KMS-11 (cell line): ENCODE results near the gene TCF12.

Experiments used
- H2AFZ ChIP-seq: fragments of 200-600 bp; sonication (generic); 2 replicates; pipeline ENCODE4 v1.6.1; 2016; ENCODE audit warnings: antibody characterized with exemption, mixed run types, low read depth
- H3K27ac ChIP-seq: fragments of 200-600 bp; sonication (generic); 2 replicates; pipeline ENCODE4 v1.6.1; 2016; ENCODE audit warnings: mild to moderate bottlenecking, mixed run types
- H3K27me3 ChIP-seq: fragments of 200-600 bp; sonication (generic); 2 replicates; pipeline ENCODE4 v1.6.1; 2017; ENCODE audit warnings: mild to moderate bottlenecking, low read depth, mixed run types, moderate library complexity; ENCODE audit not compliant: insufficient read depth
- H3K36me3 ChIP-seq: fragments of 200-600 bp; sonication (generic); 2 replicates; pipeline ENCODE4 v1.6.1; 2017; ENCODE audit warnings: mild to moderate bottlenecking, mixed run types; ENCODE audit not compliant: insufficient read depth
- H3K4me1 ChIP-seq: fragments of 200-600 bp; sonication (generic); 2 replicates; pipeline ENCODE4 v1.6.1; 2016; ENCODE audit warnings: mild to moderate bottlenecking, low read depth, mixed run types; ENCODE audit not compliant: poor library complexity, severe bottlenecking
- H3K4me2 ChIP-seq: fragments of 200-600 bp; sonication (generic); 2 replicates; pipeline ENCODE4 v1.7.0; 2016; ENCODE audit warnings: mild to moderate bottlenecking, mixed run types
- H3K4me3 ChIP-seq: fragments of 200-600 bp; sonication (generic); IDR thresholded peaks from 2 replicates; pipeline ENCODE4 v1.6.1; 2017; ENCODE audit warnings: low read depth, low read length, mixed read lengths; ENCODE audit not compliant: insufficient read depth
- H3K79me2 ChIP-seq: fragments of 200-600 bp; sonication (generic); 2 replicates; pipeline ENCODE4 v1.6.1; 2016; ENCODE audit warnings: low read depth, mixed run types; ENCODE audit not compliant: insufficient read depth
- H3K9ac ChIP-seq: fragments of 200-600 bp; sonication (generic); 2 replicates; pipeline ENCODE4 v1.6.1; 2016; ENCODE audit warnings: mild to moderate bottlenecking, mixed run types
- H4K20me1 ChIP-seq: fragments of 200-600 bp; sonication (generic); 2 replicates; pipeline ENCODE4 v1.6.1; 2016; ENCODE audit warnings: mild to moderate bottlenecking, mixed run types; ENCODE audit not compliant: insufficient read depth
- TF ChIP-seq, protein P1 (sequence below): fragments of 200-600 bp; sonication (generic); conservative IDR thresholded peaks from 2 replicates; pipeline ENCODE4 v1.6.1; 2017; ENCODE audit warnings: low read depth, mild to moderate bottlenecking, antibody characterized with exemption, low read length, moderate library complexity, mixed read lengths

The TCF12 gene

DNA sequence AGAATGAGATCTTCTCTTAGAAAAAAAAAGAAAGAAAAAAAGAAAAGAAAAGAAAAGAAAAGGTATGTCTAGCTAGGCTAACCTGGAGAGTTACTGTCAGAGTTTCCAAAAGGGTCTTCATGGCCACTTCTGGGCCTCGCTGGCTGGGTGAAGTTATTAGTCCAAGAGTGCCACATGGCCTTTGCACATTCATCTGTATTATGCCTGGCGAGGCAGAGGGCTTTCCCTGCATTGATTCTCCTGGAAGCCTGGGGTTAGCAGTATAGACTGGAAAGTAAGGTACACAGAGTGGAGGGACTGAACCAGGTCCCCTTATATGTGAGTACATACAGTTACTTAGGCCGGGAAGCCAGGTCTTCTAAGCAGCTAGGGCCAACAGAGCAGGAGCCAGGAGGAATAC is 403.0 kb downstream of the TCF12 start:
- no peak overlapping the region for H3K9ac ChIP-seq
- no peak overlapping the region for H3K27ac ChIP-seq
- no peak overlapping the region for H3K4me2 ChIP-seq
- H3K27me3 ChIP-seq, result no peaks in the 10 kb centered on the region
- H3K4me3 ChIP-seq, result no peak overlapping the region
- TF ChIP-seq, protein P1, sequence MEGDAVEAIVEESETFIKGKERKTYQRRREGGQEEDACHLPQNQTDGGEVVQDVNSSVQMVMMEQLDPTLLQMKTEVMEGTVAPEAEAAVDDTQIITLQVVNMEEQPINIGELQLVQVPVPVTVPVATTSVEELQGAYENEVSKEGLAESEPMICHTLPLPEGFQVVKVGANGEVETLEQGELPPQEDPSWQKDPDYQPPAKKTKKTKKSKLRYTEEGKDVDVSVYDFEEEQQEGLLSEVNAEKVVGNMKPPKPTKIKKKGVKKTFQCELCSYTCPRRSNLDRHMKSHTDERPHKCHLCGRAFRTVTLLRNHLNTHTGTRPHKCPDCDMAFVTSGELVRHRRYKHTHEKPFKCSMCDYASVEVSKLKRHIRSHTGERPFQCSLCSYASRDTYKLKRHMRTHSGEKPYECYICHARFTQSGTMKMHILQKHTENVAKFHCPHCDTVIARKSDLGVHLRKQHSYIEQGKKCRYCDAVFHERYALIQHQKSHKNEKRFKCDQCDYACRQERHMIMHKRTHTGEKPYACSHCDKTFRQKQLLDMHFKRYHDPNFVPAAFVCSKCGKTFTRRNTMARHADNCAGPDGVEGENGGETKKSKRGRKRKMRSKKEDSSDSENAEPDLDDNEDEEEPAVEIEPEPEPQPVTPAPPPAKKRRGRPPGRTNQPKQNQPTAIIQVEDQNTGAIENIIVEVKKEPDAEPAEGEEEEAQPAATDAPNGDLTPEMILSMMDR, result no peak
- no peaks in the 10 kb centered on the region for H3K4me1 ChIP-seq
- no peaks in the 10 kb centered on the region for H4K20me1 ChIP-seq
- no peaks in the 10 kb centered on the region for H3K36me3 ChIP-seq
- H3K79me2 ChIP-seq, result no peaks in the 10 kb centered on the region
- no peak overlapping the region for H2AFZ ChIP-seq

DNA sequence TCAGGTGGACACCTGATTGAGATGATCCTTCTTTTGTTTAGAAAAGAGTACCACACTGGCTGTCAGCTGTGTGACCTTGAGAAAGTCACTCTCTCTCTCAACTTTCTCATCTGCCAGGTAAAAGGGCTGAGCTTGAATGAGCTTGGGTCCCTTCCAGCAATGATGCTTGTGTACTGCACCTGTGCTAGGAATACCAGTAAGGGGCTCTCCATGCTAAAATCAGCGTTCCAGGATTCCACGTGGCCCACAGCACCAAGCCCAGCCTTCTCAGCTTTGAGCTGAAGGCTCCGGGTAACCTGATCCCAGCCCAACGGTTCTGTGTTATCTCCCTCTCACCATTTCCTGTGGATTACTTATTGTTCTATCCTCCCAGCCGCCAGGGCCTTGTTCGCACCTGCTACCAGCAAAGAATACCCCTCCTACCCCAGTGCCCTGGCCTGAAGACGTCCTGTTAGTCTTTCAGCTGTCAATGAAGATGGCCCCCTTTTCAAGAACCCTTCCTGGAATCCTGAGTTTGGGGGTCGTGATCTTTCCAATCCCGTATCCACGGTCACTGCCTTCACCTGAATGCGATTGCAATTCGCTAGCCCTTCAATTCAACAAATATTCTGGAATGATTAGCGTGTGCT is 403.6 kb downstream of the TCF12 start:
- TF ChIP-seq, protein P1, result no peak
- no peak overlapping the region for H2AFZ ChIP-seq
- H3K4me2 ChIP-seq, result no peak overlapping the region
- no peaks in the 10 kb centered on the region for H3K4me1 ChIP-seq
- no peak overlapping the region for H3K4me3 ChIP-seq
- H3K9ac ChIP-seq, result no peak overlapping the region
- no peaks in the 10 kb centered on the region for H4K20me1 ChIP-seq
- H3K36me3 ChIP-seq, result no peaks in the 10 kb centered on the region
- H3K27me3 ChIP-seq, result no peaks in the 10 kb centered on the region
- no peaks in the 10 kb centered on the region for H3K79me2 ChIP-seq
- no peak overlapping the region for H3K27ac ChIP-seq

DNA sequence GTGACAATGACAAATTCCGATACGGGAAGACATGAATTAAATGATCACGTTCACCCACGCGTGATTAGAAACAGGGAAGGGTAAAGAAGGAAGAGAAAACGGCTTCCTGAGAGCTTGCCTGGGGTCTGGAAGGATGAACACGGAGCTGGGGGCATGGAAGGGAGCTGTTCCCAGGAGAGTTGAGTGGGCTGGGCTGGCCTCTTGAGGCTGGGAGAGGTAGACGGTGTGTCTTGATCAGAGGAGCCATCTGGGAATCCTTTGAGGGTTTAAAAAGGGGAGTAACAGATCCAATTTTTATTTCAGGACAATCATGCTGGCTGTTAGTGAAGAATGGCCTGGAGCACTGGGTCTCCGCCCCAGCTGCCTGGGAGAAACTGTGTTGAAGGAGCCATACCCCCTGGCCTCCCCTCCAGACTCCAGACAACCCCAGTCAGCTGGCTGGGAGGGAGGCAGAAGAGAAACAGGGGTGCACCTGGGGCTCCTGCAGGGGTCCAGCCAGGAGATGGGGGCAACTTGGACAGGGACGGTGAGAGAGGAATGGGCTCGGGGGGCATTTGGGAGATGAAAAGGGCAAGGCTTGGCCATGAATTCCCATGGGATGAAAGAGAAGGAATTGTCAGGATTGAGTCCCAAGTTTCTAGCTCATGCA is 404.3 kb downstream of the TCF12 start:
- Histone ChIP-seq H3K27ac (no peak overlapping the region), H3K4me2 (no peak overlapping the region), H4K20me1 (no peaks in the 10 kb centered on the region), H3K4me1 (no peaks in the 10 kb centered on the region), H3K9ac (no peak overlapping the region), H3K36me3 (no peaks in the 10 kb centered on the region), H3K79me2 (no peaks in the 10 kb centered on the region), H3K27me3 (no peaks in the 10 kb centered on the region), H3K4me3 (no peak overlapping the region), H2AFZ (no peak overlapping the region)
- TF ChIP-seq, protein P1, result no peak

DNA sequence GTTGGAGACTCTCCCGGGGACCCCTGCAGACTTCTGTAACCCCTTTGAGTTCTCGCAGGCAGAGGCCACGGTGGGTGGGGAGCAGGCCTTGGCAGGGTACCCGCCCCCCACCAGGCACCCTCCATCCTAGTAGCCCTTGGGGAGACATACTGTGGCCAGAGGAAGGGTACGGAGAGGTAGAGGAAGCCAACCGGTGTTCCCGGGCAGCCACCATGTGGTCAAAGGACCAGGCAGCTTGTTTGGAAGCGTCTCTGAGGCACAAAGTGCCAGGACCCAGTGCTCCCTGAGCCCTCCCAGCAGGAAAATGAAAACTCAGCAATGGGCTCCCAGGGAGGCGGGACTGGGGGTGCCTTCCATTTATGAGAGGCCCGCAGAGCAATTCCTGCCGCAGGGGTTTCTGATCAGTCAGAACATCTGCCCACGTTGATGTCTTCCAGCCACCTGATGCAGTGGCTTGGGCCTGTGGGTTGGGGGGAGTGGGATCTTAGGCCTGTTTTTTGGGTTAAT is 404.9 kb downstream of the TCF12 start:
- H3K27ac ChIP-seq, result no peak overlapping the region
- H3K27me3 ChIP-seq, result no peaks in the 10 kb centered on the region
- H3K4me3 ChIP-seq, result no peak overlapping the region
- H3K79me2 ChIP-seq, result no peaks in the 10 kb centered on the region
- H3K4me1 ChIP-seq, result no peaks in the 10 kb centered on the region
- H3K9ac ChIP-seq, result no peak overlapping the region
- H2AFZ ChIP-seq, result no peak overlapping the region
- H3K36me3 ChIP-seq, result no peaks in the 10 kb centered on the region
- H3K4me2 ChIP-seq, result no peak overlapping the region
- H4K20me1 ChIP-seq, result no peaks in the 10 kb centered on the region
- TF ChIP-seq, protein P1, result no peak
